NB4 (cell line): Measurements from ENCODE around the gene SHPK.

Experiments used
- CTCF ChIP-seq: IDR thresholded peaks from one replicate; pipeline ENCODE4 v1.5.1; 2012; ENCODE audit warnings: low read depth, low read length
- POLR2A ChIP-seq: IDR thresholded peaks from 2 replicates; pipeline ENCODE4 v1.6.1; 2011; ENCODE audit warnings: mild to moderate bottlenecking; ENCODE audit not compliant: insufficient read length; ENCODE audit errors: extremely low read depth

DNA sequence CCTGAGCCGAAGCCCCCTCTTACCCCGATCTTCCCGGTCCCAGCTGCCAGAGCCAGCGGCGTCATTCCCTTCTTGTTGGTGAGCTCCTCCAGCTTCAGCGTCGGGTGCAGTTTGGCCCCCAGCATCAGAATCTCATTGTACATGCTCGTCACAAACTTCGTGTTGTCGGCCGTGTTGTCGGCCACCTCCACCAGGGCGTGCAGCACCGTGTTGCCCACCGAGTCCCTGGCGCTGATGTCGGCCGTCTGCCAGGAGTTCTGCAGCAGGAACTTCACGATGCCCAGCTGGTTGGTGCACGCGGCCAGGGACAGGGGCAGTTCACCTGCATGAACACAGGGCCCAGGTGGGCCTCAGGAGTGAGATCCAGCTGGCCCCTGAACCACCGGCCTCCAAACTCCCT is 46.3 kb downstream of the SHPK start:
- TF ChIP-seq CTCF (no peak), POLR2A (no peak)
